Measurements from ENCODE around the gene HIRA.
"Not testable (repeated sequence)": the region's sequence is repeated elsewhere in the genome, so short reads cannot be mapped to it uniquely, and the experiment has no call there.

HIRA gene

GRCh38 chr22:19443544-19444211 lies 12.1 kb upstream of the HIRA start:
- no peak for DNase-seq (ENCODE audit: low spot score)

GRCh38 chr22:19442166-19442565 lies 10.6 kb upstream of the HIRA start:
- no peak for DNase-seq (ENCODE audit: low spot score)

GRCh38 chr22:19440411-19441195 lies 9.1 kb upstream of the HIRA start:
- no peak for DNase-seq (ENCODE audit: low spot score)

GRCh38 chr22:19438298-19438697 lies 6.8 kb upstream of the HIRA start:
- no peak for DNase-seq (ENCODE audit: low spot score)

- DNase-seq (ENCODE audit: low spot score) = not testable (repeated sequence)
Observed at GRCh38 chr22:19436444-19437161, 5.1 kb upstream of the HIRA start.

GRCh38 chr22:19434829-19435580 lies 3.5 kb upstream of the HIRA start:
- no peak for DNase-seq (ENCODE audit: low spot score)

GRCh38 chr22:19434401-19434800 lies 2.9 kb upstream of the HIRA start:
- DNase-seq (ENCODE audit: low spot score) = no peak

- DNase-seq (ENCODE audit: low spot score) = peak; percentile 95
Observed at GRCh38 chr22:19432133-19432851, 759 bp upstream of the HIRA start, which contains the start of gene MRPL40. Gene MRPL40 (plus strand): TSS chr22:19432545. CDS start chr22:19432555, 10 bp downstream.

- DNase-seq (ENCODE audit: low spot score) = no peak
Observed at GRCh38 chr22:19430890-19431541, 517 bp downstream of the HIRA start.

- no peak for DNase-seq (ENCODE audit: low spot score)
Observed at GRCh38 chr22:19429950-19430889, 1.3 kb downstream of the HIRA start.

GRCh38 chr22:19424186-19424500 lies 7.4 kb downstream of the HIRA start:
- no peak for DNase-seq (ENCODE audit: low spot score)

GRCh38 chr22:19422440-19423301 lies 8.9 kb downstream of the HIRA start:
- DNase-seq (ENCODE audit: low spot score) = peak; percentile 45

- DNase-seq (ENCODE audit: low spot score) = no peak
Observed at GRCh38 chr22:19420321-19420720, 11.2 kb downstream of the HIRA start.

GRCh38 chr22:19419464-19420178 lies 11.9 kb downstream of the HIRA start:
- no peak for DNase-seq (ENCODE audit: low spot score)

GRCh38 chr22:19419086-19419463 lies 12.5 kb downstream of the HIRA start:
- DNase-seq (ENCODE audit: low spot score) = no peak

- no peak for DNase-seq (ENCODE audit: low spot score)
Observed at GRCh38 chr22:19412923-19413322, 18.6 kb downstream of the HIRA start.

- no peak for DNase-seq (ENCODE audit: low spot score)
Observed at GRCh38 chr22:19412478-19412877, 19.1 kb downstream of the HIRA start.

GRCh38 chr22:19411690-19412045 lies 19.9 kb downstream of the HIRA start:
- DNase-seq (ENCODE audit: low spot score) = no peak
